ENCODE results near the gene PLCH1.
"Not testable (repeated sequence)": the region's sequence is repeated elsewhere in the genome, so short reads cannot be mapped to it uniquely, and the experiment has no call there.

PLCH1 gene

DNA sequence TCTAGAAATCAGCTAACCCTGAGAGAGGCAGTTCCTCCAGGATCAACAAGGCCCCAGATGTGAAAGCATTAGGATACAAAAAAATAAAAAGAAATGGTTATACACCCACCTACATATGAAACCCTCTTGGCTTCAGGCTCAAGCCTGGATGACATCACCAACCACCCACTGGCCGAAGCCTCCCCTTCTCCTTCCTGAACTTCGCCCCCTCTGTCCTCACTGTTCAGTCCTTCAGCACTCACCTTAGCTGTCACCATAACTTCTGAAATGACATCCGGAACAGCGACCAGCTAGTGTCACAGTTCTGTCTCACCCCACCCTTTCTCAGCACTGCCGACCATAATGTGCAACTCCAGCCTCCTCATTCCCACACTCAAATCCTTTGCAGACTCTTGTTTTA is 98.7 kb downstream of the PLCH1 start:
- ChIA-PET POLR2A (no interaction called here), CTCF (no interaction called here)
- TF ChIP-seq, protein P1, sequence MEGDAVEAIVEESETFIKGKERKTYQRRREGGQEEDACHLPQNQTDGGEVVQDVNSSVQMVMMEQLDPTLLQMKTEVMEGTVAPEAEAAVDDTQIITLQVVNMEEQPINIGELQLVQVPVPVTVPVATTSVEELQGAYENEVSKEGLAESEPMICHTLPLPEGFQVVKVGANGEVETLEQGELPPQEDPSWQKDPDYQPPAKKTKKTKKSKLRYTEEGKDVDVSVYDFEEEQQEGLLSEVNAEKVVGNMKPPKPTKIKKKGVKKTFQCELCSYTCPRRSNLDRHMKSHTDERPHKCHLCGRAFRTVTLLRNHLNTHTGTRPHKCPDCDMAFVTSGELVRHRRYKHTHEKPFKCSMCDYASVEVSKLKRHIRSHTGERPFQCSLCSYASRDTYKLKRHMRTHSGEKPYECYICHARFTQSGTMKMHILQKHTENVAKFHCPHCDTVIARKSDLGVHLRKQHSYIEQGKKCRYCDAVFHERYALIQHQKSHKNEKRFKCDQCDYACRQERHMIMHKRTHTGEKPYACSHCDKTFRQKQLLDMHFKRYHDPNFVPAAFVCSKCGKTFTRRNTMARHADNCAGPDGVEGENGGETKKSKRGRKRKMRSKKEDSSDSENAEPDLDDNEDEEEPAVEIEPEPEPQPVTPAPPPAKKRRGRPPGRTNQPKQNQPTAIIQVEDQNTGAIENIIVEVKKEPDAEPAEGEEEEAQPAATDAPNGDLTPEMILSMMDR (IDR thresholded peaks at IDR 0.05; ENCODE audit: insufficient read depth, low read length, missing control alignments) = no peak
- H3K4me3 ChIP-seq (ENCODE audit: low read depth, low read length) = no peak overlapping the region
- no peak for DNase-seq (ENCODE audit: low read depth, low spot score)

DNA sequence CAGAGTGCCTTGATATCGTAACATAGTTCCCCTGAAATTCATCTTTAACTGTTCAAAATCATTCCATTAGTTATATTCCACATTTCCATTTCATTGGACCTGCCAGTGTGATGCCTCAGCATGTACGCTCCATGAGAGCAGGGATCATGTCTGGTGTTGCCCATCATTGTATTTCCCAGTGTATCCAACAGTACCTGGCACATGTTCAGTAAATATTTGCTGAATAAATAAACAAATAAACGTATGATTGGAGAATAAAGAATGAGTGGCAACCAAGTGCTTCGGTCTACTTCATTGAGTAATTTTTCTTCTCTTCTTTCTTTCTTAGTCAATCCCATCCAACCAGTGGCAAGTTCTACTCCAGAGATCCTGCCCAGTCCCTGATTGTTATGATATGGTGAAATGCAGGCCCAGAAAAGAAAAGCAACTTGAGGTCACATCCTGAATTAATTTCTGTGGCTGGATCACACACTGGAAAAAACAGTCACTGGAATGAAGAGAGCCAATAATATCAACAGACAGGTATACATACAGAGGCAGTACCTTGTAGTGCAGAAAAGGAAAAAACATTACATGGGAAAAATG is 101.2 kb downstream of the PLCH1 start:
- DNase-seq (ENCODE audit: low read depth, low spot score) = no peak
- ChIA-PET POLR2A (no interaction called here), CTCF (no interaction called here)
- no peak overlapping the region for H3K4me3 ChIP-seq (ENCODE audit: low read depth, low read length)
- TF ChIP-seq, protein P1 (IDR thresholded peaks at IDR 0.05; ENCODE audit: insufficient read depth, low read length, missing control alignments) = no peak

DNA sequence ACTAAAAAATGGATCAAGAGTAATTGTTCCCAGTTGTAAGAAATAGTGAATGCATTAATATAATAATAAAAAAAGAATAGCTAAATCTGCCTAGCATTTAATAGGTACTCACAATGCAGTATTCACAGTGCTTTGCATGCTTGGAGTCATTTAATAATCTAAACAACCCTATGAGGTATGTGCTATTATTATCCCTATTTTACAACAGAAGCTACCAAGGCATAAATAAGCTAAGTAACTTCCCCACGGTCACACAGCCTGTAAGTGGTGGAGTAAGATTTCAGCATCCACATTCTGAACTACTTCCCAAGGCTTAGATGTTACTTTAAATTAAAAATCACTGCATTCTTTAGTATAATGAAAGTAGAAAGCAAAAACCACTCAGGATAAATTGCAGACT is 102.9 kb downstream of the PLCH1 start:
- TF ChIP-seq, protein P1 (IDR thresholded peaks at IDR 0.05; ENCODE audit: insufficient read depth, low read length, missing control alignments) = no peak
- CTCF ChIA-PET = no interaction called here
- POLR2A ChIA-PET = no interaction called here

DNA sequence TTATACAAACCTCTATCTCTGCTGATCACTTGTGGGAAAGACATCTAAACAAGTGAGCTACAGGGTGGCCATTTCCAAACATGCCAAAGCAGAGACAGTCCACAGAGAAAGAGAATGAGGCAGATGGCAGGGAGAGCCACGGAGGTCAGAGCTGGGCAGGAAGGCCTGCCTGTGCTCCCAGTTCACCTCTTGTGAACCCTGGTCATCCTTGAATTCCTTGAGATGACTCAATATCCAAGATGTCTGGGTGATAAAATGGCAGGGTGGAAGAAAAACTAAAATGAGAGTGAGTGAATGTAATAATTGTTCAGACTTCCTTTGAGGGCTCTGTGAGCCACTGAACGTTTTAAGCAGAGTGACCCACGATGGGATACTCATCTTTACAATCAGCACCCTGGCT is 104.8 kb downstream of the PLCH1 start:
- ChIA-PET CTCF (no interaction called here), POLR2A (no interaction called here)
- no peak for DNase-seq (ENCODE audit: low read depth, low spot score)
- TF ChIP-seq, protein P1 (IDR thresholded peaks at IDR 0.05; ENCODE audit: insufficient read depth, low read length, missing control alignments) = no peak
- H3K4me3 ChIP-seq (ENCODE audit: low read depth, low read length) = no peak overlapping the region

More for the DNA sequence above, 102.9 kb downstream of the PLCH1 start:
- no peak for DNase-seq (ENCODE audit: low read depth, low spot score)
- H3K4me3 ChIP-seq (ENCODE audit: low read depth, low read length) = no peak overlapping the region

DNA sequence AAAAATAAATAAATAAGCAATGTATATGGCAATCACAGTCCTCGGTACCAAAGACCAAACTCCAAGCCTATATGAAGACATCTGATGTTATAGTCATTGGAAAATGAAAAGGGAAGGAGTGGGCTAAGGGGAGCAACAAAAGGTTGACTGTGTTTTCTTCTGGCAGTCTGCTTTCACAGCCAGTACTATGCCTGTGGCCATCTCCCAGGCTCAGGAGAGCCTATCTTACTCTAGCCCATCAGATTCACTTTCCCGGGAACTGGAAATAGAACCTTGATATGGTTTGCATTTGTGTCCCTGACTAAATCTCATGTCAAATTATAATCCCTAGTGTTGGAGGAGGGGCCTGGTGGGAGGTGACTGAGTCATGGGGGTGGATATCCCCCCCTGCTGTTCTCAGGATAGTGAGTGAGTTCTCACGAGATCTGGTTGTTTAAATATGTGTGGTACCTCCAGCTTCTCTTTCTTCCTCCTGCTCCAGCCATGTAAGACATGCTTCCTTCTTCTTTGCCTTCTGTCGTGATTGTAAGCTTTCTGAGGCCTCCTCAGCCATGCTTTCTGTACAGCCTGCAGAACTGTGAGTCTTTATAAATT is 105.3 kb downstream of the PLCH1 start:
- H3K4me3 ChIP-seq (ENCODE audit: low read depth, low read length) = no peak overlapping the region
- ChIA-PET CTCF (no interaction called here), POLR2A (no interaction called here)
- no peak for DNase-seq (ENCODE audit: low read depth, low spot score)
- TF ChIP-seq, protein P1 (IDR thresholded peaks at IDR 0.05; ENCODE audit: insufficient read depth, low read length, missing control alignments) = no peak

DNA sequence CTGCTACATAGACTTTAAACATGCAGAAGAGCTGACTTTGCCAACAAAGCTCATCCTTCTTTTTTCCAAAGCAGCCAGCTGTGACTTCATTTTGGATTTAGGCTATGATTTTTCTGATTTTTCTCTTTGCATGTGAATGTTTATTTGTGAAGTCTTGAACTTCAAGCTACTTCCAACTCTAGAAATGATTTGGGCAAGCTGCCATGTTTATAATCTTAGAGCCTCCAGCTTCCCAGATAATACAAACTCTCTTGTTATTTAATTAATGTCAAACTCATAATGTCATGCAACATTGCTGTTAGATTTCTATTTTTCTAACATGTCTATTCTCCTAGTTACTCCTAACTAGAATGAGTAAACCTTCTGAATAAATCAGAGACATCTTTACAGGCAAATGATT is 106.4 kb downstream of the PLCH1 start:
- ChIA-PET POLR2A (interaction anchor here (0.6 kb wide), 1 partner anchor 9 kb away, joined by 3 read pairs; no protein-coding TSS in a partner anchor), CTCF (interaction anchor here (0.6 to 0.7 kb wide), 2 partner anchors 11 to 63 kb away, joined by 3 read pairs; no protein-coding TSS in a partner anchor)
- H3K4me3 ChIP-seq (ENCODE audit: low read depth, low read length); DNase-seq (ENCODE audit: low read depth, low spot score): not testable (repeated sequence)

DNA sequence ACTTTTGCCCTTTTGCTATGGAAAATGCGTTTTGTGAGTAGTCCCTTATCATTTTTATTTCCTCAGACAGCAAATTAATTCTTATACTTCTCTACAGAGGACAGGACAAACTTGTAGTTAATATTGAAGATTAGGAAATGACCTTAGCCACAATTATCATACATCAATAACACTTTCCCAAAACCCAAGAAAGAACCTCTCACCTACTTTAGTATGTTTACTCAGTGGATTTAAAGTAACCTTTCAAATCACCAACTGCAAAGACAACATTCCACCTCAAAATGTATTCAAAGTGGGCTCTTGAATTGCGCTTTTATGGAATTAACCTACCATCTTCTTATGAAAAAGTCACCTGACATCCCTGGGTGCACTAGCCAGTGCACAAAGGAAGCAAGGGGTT is 107.3 kb downstream of the PLCH1 start:
- H3K4me3 ChIP-seq (ENCODE audit: low read depth, low read length) = no peak overlapping the region
- no peak for DNase-seq (ENCODE audit: low read depth, low spot score)
- TF ChIP-seq, protein P1 (IDR thresholded peaks at IDR 0.05; ENCODE audit: insufficient read depth, low read length, missing control alignments) = no peak
- CTCF ChIA-PET = no interaction called here
- POLR2A ChIA-PET = no interaction called here
